HCT116 (cell line): ENCODE results near the gene PDE6A. TPM values are rescaled to one million over a fixed set of nuclear protein-coding genes. Genes with fewer than 3 reads are reported as not detected.

Experiments
- ATAC-seq: fragments of 200-7000 bp; cut with Tn5 transposase; 2 replicates; pipeline ENCODE4 v1.9.1; 2020; ENCODE audit warnings: mild to moderate bottlenecking, moderate library complexity
- BruUV-seq: library from RNA; stranded (reverse); fragments of 400-500 nt; replicated peaks from 2 replicates; lab custom pipeline; 2021; lab: Mats Ljungman, UMichigan
- CTCF ChIA-PET: fragments of 300-600 bp; sonication (Branson Sonifier 250); formaldehyde crosslinking; loops from one replicate; lab custom pipeline; 2021; ENCODE audit warnings: antibody characterized with exemption; lab: Charles Lee
- POLR2A ChIA-PET: fragments of 300-600, 350-600 bp; sonication (Branson Sonifier 250); formaldehyde crosslinking; loops from one replicate; lab custom pipeline; 2021; ENCODE audit warnings: antibody characterized with exemption; lab: Charles Lee
- RAD21 ChIA-PET, 2 experiments: fragments of 300-600 bp; sonication (Branson Sonifier 250); formaldehyde crosslinking; loops; one replicate each; lab custom pipeline; 2023; ENCODE audit warnings: low total read pairs in 2 of 2; ENCODE audit not compliant: uncharacterized antibody in 2 of 2, unreplicated experiment in 2 of 2, low non-redundant PET in 1 of 2; lab: Charles Lee
- DNase-seq: peaks from one replicate; pipeline ENCODE4 v3.0.0-alpha.2; 2010; ENCODE audit warnings: low read depth, low spot score
- H2AFZ ChIP-seq: fragments of 200-600 bp; shearing (Covaris generic), sonication (generic); 2 replicates; pipeline ENCODE4 v1.6.1; 2017; ENCODE audit warnings: low read depth, mixed run types, mixed read lengths, antibody characterized with exemption, low read length; ENCODE audit not compliant: poor library complexity, severe bottlenecking
- H3K27ac ChIP-seq: 2 replicates; pipeline ENCODE4 v1.5.1; 2012; ENCODE audit warnings: low read depth, low read length
- H3K27me3 ChIP-seq: fragments of 200-600 bp; sonication (generic); 2 replicates; pipeline ENCODE4 v1.6.1; 2016; ENCODE audit warnings: mixed run types, low read length, mixed read lengths; ENCODE audit not compliant: insufficient read depth
- H3K36me3 ChIP-seq, 2 experiments: fragments of 200-500 bp in 1 of 2; fragments of 200-600 bp in 1 of 2; sonication (Bioruptor generic) in 1 of 2; sonication (generic) in 1 of 2; 2 replicates each; pipeline versions ENCODE4 v1.5.1 to v1.6.1; 2014 to 2016; ENCODE audit warnings: low read length in 2 of 2, inconsistent platforms in 1 of 2, mixed read lengths in 1 of 2, mixed run types in 1 of 2; ENCODE audit not compliant: insufficient read depth in 2 of 2, control insufficient read depth in 1 of 2
- H3K4me1 ChIP-seq, 2 experiments: fragments of 200-600 bp in 1 of 2; sonication (generic) in 1 of 2; 2 replicates each; pipeline versions ENCODE4 v1.5.1 to v1.6.1; 2012 to 2017; ENCODE audit warnings: low read length in 2 of 2, inconsistent platforms in 1 of 2, mild to moderate bottlenecking in 1 of 2, mixed read lengths in 1 of 2, mixed run types in 1 of 2, moderate library complexity in 1 of 2; ENCODE audit not compliant: insufficient read depth in 2 of 2, control insufficient read depth in 1 of 2
- H3K4me2 ChIP-seq: fragments of 200-600 bp; sonication (generic); 2 replicates; pipeline ENCODE4 v1.6.1; 2017; ENCODE audit warnings: mixed run types, low read length, mixed read lengths
- H3K4me3 ChIP-seq, 2 experiments: fragments of 200-600 bp in 1 of 2; sonication (generic) in 1 of 2; replicated peaks in 1 of 2; 2 replicates each; pipeline ENCODE4 v1.5.1; 2011 to 2016; ENCODE audit warnings: low read length in 2 of 2, control low read depth in 1 of 2, low read depth in 1 of 2, mild to moderate bottlenecking in 1 of 2, mixed read lengths in 1 of 2, mixed run types in 1 of 2
- H3K79me2 ChIP-seq: fragments of 200-600 bp; sonication (generic); 2 replicates; pipeline ENCODE4 v1.6.1; 2017; ENCODE audit warnings: mild to moderate bottlenecking, mixed run types, low read length, moderate library complexity, mixed read lengths; ENCODE audit not compliant: insufficient read depth
- H3K9ac ChIP-seq: fragments of 200-600 bp; sonication (generic); 2 replicates; pipeline ENCODE4 v1.6.1; 2016; ENCODE audit warnings: low read length, mixed read lengths
- H3K9me2 ChIP-seq: fragments of 200-600 bp; sonication (generic), shearing (Covaris generic); 2 replicates; pipeline ENCODE4 v1.6.1; 2017; ENCODE audit warnings: mixed run types, mild to moderate bottlenecking, moderate library complexity; ENCODE audit not compliant: insufficient read depth
- H3K9me3 ChIP-seq, 2 experiments: fragments of 200-500 bp in 1 of 2; fragments of 200-600 bp in 1 of 2; sonication (Bioruptor generic) in 1 of 2; sonication (generic) in 1 of 2; 2 replicates each; pipeline ENCODE4 v1.6.1; 2014 to 2017; ENCODE audit warnings: low read length in 2 of 2, mixed read lengths in 2 of 2, inconsistent platforms in 1 of 2, low read depth in 1 of 2, mild to moderate bottlenecking in 1 of 2, mixed run types in 1 of 2, moderate library complexity in 1 of 2; ENCODE audit not compliant: control insufficient read depth in 1 of 2, insufficient read depth in 1 of 2
- H4K20me1 ChIP-seq: fragments of 200-600 bp; sonication (generic), shearing (Covaris generic); 2 replicates; pipeline ENCODE4 v1.6.1; 2017; ENCODE audit warnings: mixed run types, mild to moderate bottlenecking, moderate library complexity; ENCODE audit not compliant: insufficient read depth
- CBX3 ChIP-seq: IDR thresholded peaks from 2 replicates; pipeline ENCODE4 v1.6.1; 2012; ENCODE audit warnings: low read depth
- EZH2 ChIP-seq: fragments of 200-600 bp; sonication (generic); IDR thresholded peaks from 2 replicates; pipeline ENCODE4 v1.6.1; 2017; ENCODE audit warnings: antibody characterized with exemption, mixed run types
- EZH2phosphoT487 ChIP-seq: fragments of 200-600 bp; IDR thresholded peaks from 2 replicates; pipeline ENCODE4 v1.6.1; 2018; ENCODE audit warnings: antibody characterized with exemption, borderline replicate concordance
- JUND ChIP-seq: IDR thresholded peaks from 2 replicates; pipeline ENCODE4 v1.6.1; 2012
- RAD21 ChIP-seq: IDR thresholded peaks from 2 replicates; pipeline ENCODE4 v1.6.1; 2012; ENCODE audit warnings: low read depth, mild to moderate bottlenecking
- SP1 ChIP-seq: IDR thresholded peaks from 2 replicates; pipeline ENCODE4 v1.6.1; 2012; ENCODE audit warnings: low read depth
- intact Hi-C: fragments of 100-400 bp; cut with micrococcal nuclease; formaldehyde crosslinking; loops from 2 replicates; pipeline ENCODE4 v1.10.0; 2022
- total RNA-seq: library from RNA; stranded (reverse); gene quantifications from one replicate; pipeline ENCODE4 v1.2.1, GENCODE V29; 2021; ENCODE audit not compliant: unreplicated experiment
- TF ChIP-seq, protein P1 (sequence below), 3 experiments: fragments of 200-600 bp in 1 of 3; sonication (generic) in 1 of 3; IDR thresholded peaks in 2 of 3; conservative IDR thresholded peaks in 1 of 3; 2 replicates each; pipeline ENCODE4 v1.5.1; 2012 to 2017; ENCODE audit warnings: low read depth in 2 of 3, low read length in 2 of 3, antibody characterized with exemption in 1 of 3, borderline replicate concordance in 1 of 3, control low read depth in 1 of 3, mild to moderate bottlenecking in 1 of 3, mixed read lengths in 1 of 3, mixed run types in 1 of 3, moderate library complexity in 1 of 3; ENCODE audit not compliant: insufficient read depth in 1 of 3
- TF ChIP-seq, protein P2 (sequence below): IDR thresholded peaks from 2 replicates; pipeline ENCODE4 v1.6.1; 2011; ENCODE audit warnings: mild to moderate bottlenecking, low read length, moderate library complexity; ENCODE audit not compliant: insufficient replicate concordance; ENCODE audit errors: extremely low read depth
- TF ChIP-seq, protein P3 (sequence below): IDR thresholded peaks from 2 replicates; pipeline ENCODE4 v1.6.1; 2012

The PDE6A gene
- total RNA-seq, 1 experiment from 2014 or later: not detected

DNA sequence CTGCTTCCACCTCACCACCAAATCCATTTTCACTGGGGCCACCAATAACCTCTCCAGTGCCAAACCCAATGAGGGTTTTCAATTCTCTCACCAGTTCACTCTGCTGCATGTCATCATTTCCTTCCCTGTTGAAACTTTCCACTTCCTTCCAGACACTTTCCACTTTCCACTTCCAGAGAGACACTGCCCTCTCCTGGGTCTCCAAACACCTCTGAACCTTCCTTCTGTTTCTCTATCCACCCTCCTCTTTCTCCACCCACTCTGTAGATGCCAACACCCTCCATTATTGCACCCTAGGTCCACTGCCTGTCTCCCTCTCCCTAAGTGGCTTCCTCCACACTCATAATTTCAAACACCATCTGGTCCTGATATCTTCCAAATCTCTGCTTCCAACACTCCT lies 39.6 kb downstream of the PDE6A start:
- TF ChIP-seq, protein P1, sequence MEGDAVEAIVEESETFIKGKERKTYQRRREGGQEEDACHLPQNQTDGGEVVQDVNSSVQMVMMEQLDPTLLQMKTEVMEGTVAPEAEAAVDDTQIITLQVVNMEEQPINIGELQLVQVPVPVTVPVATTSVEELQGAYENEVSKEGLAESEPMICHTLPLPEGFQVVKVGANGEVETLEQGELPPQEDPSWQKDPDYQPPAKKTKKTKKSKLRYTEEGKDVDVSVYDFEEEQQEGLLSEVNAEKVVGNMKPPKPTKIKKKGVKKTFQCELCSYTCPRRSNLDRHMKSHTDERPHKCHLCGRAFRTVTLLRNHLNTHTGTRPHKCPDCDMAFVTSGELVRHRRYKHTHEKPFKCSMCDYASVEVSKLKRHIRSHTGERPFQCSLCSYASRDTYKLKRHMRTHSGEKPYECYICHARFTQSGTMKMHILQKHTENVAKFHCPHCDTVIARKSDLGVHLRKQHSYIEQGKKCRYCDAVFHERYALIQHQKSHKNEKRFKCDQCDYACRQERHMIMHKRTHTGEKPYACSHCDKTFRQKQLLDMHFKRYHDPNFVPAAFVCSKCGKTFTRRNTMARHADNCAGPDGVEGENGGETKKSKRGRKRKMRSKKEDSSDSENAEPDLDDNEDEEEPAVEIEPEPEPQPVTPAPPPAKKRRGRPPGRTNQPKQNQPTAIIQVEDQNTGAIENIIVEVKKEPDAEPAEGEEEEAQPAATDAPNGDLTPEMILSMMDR (IDR thresholded peaks at IDR 0.05 in 2 of 3, conservative IDR thresholded peaks at IDR 0.05 in 1 of 3; ENCODE audit: borderline replicate concordance in 1 of 3, insufficient read depth in 1 of 3, low read depth in 2 of 3, low read length in 2 of 3): no peak
- TF ChIP-seq EZH2: no peak
- TF ChIP-seq, protein P2, sequence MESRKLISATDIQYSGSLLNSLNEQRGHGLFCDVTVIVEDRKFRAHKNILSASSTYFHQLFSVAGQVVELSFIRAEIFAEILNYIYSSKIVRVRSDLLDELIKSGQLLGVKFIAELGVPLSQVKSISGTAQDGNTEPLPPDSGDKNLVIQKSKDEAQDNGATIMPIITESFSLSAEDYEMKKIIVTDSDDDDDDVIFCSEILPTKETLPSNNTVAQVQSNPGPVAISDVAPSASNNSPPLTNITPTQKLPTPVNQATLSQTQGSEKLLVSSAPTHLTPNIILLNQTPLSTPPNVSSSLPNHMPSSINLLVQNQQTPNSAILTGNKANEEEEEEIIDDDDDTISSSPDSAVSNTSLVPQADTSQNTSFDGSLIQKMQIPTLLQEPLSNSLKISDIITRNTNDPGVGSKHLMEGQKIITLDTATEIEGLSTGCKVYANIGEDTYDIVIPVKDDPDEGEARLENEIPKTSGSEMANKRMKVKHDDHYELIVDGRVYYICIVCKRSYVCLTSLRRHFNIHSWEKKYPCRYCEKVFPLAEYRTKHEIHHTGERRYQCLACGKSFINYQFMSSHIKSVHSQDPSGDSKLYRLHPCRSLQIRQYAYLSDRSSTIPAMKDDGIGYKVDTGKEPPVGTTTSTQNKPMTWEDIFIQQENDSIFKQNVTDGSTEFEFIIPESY: no peak
- TF ChIP-seq SP1: no peak
- no peak for TF ChIP-seq EZH2phosphoT487
- TF ChIP-seq, protein P3, sequence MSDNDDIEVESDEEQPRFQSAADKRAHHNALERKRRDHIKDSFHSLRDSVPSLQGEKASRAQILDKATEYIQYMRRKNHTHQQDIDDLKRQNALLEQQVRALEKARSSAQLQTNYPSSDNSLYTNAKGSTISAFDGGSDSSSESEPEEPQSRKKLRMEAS: no peak
- no peak for TF ChIP-seq JUND
- TF ChIP-seq CBX3: no peak
- peak; percentile 13; the same call in 1 of the 2 replicates for TF ChIP-seq RAD21
- no TSS peak for BruUV-seq
- Histone ChIP-seq H3K9me2 (no peaks in the 10 kb centered on the region), H3K4me1 (peaks cover 0 to 5% of the 10 kb centered on the region in 2 experiments; a peak in 1 of 4 replicates), H4K20me1 (no peaks in the 10 kb centered on the region), H3K27ac (no peak overlapping the region), H3K9ac (no peak overlapping the region), H3K79me2 (no peaks in the 10 kb centered on the region), H2AFZ (no peak overlapping the region), H3K4me2 (no peak overlapping the region), H3K4me3 (no peak overlapping the region), H3K27me3 (peaks cover 12% of the 10 kb centered on the region; the same call in 1 of the 2 replicates), H3K9me3 (no peaks in the 10 kb centered on the region), H3K36me3 (no peaks in the 10 kb centered on the region)
- DNase-seq: no peak
- CTCF ChIA-PET: no interaction called here
- intact Hi-C loops: loop anchor here (5.0 kb wide), 1 partner anchor 527 kb away; no protein-coding TSS in a partner anchor
- peak; percentile 57; the same call in 1 of the 2 replicates for ATAC-seq
- POLR2A ChIA-PET: no interaction called here
- RAD21 ChIA-PET: no interaction called here
